NCI-H774 (cell line): Measurements from ENCODE around the gene TYW1B.
"Not testable (repeated sequence)": the region's sequence is repeated elsewhere in the genome, so short reads cannot be mapped to it uniquely, and the experiment has no call there.

Experiments used
- DNase-seq: peaks from one replicate; lab custom pipeline; 2025; lab: John Stamatoyannopoulos, UW

Gene TYW1B

GRCh38 chr7:72622532-72622931 lies 205.5 kb downstream of the TYW1B start:
- DNase-seq = no peak

GRCh38 chr7:72621761-72622187 lies 206.2 kb downstream of the TYW1B start:
- not testable (repeated sequence) for DNase-seq

GRCh38 chr7:72620923-72621322 lies 207.1 kb downstream of the TYW1B start:
- DNase-seq = not testable (repeated sequence)

DNA sequence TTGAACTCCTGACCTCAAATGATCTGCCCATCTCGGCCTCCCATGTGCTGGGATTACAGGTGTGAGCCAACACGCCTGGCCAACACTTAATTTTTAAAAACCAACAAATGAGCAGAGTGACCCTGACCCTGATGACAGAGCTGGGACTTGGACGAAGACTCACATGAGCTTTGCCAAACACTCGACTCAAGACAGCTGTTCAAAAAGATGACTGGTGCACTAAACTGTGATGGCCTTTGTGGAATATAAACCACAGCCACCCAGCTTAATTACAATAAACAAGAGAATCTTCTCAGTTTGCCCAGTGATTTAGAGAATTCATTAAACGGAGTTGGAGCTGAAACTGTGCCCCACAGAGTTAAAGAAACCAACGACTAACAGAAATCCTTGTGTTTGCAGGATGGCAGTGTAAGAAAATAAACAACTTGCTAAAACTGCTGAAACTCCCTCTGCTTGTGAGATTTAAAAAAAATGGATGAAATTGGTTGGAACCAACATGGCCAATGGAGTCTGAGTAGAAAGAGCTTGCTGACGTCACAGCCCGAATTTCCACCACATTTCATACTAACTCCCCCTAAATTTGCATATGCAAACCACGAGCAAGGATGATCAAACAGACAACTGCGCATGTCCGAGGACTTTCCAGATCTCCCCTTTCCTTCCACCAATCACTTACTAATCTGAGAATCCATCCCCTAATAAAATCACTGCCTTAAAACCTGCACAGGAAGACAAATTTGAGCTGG lies 209.4 kb downstream of the TYW1B start:
- DNase-seq = not testable (repeated sequence)

- DNase-seq = not testable (repeated sequence)
Observed at GRCh38 chr7:72609761-72610160, 218.2 kb downstream of the TYW1B start.

DNA sequence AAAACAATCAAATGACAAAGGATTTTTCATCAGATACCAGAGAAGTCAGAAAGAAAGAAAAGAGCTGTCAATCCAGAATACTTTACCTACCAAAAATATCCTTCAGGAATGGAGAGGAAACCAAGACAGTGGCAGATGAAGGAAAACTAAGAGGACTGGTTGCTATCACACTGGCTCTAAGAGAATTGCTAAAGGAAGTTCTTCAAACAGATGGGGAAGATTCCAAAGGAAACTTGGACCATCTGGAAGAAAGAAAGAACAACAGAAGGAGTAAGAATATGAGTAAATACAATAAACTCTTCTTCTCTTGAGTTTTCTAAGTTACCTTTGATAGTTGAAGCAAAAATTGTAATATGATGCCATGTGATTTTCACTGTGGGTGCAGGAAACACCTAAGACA lies 220.0 kb downstream of the TYW1B start:
- not testable (repeated sequence) for DNase-seq

DNA sequence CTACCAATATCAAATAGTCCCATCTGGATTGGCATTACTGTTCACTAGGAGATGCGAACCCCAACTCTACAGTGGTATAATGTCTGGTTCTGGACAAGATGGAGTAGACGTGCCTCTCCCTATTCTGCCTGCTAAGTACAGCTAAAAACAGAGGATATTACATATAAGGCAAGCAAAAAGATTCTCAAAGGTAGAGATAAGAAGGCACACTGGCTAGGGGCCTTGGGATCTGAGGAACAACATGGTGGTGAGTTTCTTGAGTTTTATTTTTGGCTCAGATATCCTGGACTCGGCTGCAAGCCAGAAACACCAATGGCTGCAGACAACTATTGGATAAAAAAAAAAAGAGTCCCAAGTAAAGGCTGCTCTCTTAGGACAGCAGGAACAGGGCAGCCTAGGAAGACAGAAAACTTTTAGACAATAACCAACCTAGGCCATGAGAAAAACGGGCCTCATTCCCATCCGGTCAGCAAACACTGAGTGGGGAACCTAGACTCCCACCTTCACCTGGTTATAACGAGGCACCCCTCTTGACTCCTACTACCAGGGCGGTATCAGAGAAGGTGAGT lies 222.1 kb downstream of the TYW1B start:
- not testable (repeated sequence) for DNase-seq

DNA sequence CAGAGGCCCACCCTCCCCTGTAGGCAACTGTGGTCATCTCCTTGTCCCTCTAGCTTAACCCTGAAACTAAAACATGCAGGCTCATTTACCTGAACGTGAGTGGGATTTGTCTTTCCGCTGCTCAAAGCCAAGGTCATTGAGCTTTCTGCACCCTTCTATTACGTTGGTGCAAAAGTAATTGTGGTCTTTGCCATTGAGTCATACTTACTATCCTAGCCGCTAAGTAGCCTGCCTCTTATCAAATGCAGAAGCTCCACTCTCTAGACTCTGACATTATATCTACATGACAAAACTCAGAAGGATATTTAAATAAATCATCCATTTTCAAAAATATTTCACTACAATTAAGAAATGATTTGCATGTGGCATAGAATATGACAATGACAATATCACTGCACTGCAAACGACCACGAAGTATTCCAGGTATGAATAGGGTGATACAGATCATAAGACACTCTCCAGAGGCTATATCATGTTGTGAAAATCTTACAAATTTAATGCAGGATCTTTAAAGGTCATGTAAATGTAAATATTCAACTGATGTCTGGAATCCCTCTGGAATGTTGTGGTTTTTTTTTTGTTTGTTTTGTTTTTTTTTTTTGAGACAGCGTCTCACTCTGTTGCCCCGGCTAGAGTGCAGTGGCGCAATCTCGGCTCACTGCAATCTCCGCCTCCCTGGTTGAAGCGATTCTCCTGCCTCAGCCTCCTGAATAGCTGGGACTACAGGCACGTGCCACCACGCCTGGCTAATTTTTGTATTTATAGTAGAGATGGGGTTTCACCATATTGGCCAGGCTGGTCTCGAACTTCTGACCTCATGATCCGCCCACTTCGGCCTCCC lies 223.0 kb downstream of the TYW1B start:
- DNase-seq = not testable (repeated sequence)

- not testable (repeated sequence) for DNase-seq
Observed at GRCh38 chr7:72603476-72603875, 224.5 kb downstream of the TYW1B start.

GRCh38 chr7:72603073-72603472 lies 224.9 kb downstream of the TYW1B start:
- DNase-seq = no peak

DNA sequence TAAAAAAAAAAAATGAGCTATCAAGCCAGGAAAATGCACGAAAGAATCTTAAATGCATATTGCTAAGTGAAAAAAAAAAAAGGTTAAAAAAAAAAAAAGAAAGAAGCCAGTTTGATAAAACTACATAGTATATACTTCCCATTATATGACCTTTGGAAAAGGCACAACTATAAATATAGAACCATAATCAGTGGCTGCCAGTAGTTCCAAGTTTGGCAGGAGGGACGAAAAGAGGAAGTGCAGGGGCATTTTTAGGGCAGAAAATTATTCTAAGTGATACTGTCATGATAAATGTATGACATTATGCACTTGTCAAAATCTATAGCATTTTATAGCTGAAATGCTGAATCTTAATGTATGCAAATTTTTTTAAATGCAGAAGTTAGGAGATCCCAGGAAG lies 226.3 kb downstream of the TYW1B start:
- DNase-seq = not testable (repeated sequence)

DNA sequence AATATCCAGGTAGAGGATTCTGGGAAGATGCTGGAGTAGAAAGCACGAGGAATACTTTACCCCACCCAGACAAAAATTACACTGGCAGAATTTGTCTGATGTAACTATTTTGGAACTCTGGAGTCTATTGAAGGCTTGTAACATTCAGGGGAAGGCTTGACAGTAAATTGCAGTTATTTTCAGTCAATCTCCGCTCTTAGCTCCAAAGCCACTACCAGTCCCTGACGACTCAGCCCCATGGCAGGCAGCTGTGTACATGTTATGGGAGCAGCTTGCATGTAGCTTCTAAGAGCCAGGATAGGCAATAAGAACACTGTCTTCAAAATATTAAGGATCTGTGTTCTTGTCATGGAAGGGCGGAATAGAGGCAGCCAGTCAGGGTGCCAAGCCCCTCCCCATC lies 238.0 kb downstream of the TYW1B start:
- DNase-seq = not testable (repeated sequence)

GRCh38 chr7:72587267-72587666 lies 240.7 kb downstream of the TYW1B start:
- not testable (repeated sequence) for DNase-seq

DNA sequence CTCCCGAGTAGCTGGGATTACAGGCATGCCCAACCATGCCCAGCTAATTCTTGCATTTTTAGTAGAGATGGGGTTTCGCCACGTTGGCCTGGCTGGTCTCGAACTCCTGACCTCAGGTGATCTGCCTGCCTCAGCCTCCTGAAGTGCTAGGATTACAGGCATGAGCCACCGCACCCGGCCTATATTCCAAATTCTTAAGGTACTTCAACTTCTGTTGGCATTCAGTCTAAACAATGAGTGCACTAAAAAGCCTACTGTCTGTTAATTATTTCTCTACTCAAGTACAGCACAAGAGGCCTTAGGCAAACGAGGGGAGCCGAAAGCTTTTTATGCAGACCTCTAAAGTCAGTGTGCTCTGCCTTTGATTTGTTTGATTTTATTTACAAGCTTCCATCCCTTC lies 243.4 kb downstream of the TYW1B start:
- DNase-seq = not testable (repeated sequence)

DNA sequence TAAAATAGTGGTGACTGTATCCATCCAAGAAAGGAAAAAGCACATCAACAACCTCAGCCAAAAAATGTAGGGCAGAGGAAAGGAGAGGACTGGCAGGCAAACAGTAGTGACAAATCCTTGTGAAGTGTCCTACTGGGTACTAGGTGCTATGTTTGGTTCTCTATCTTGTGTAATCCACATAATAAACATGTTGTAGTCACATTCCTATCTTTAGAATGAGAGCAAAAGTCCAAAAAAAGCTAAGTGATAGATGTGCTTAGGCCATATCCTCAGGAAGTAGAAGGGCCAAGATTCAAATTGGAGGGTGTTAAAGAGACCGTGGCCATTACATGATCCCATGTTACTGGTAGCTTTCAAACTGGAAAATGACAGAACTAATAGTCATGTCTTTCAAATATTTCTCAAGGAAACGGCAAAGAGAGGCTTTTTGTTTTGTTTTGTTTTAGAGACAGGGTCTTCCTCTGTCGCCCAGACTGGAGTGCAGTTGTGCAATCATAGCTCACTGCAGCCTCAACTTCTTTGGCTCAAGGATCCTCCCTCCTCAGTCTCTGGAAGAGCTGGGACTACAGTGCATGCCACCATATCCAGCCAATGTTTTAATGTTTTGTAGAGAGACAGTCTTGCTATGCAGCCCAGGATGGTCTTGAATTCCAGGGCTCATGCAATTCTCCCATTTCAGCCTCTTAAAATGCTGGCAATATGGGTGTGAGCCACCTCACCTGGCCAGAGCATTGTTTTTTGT lies 244.2 kb downstream of the TYW1B start:
- DNase-seq = not testable (repeated sequence)

DNA sequence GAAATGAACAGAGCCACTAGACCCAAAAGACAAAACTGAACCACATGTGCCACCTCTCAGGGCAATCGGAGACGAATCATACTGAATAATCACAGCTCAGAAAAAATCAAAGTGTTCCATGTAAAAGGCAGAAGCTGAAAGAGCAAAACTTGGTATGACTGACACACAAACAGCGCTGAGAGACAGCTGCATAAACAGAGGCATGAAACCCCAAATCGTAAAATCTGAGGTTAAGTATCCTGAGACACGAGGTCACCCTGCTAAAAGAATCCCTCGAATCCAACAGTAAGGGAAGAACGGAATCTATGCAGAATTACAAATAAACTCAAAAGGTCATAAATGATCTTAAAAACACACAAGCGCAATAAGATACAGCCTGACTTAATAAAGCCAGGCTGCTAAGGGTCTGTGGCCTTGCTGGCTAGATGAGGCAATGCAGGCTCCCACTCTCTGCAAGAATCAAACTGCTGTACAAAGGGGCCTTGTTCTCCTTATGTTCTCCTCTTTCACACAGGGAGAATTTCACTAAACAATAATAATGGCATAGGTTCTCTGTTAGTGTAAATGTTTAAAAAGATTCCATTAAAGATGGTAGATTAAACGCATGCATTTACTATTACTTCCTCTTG lies 247.7 kb downstream of the TYW1B start:
- not testable (repeated sequence) for DNase-seq

- DNase-seq = no peak
Observed at GRCh38 chr7:72577107-72577506, 250.9 kb downstream of the TYW1B start.

- DNase-seq = not testable (repeated sequence)
Observed at GRCh38 chr7:72561988-72562387, 266.0 kb downstream of the TYW1B start.

GRCh38 chr7:72559546-72559945 lies 268.5 kb downstream of the TYW1B start:
- DNase-seq = not testable (repeated sequence)

DNA sequence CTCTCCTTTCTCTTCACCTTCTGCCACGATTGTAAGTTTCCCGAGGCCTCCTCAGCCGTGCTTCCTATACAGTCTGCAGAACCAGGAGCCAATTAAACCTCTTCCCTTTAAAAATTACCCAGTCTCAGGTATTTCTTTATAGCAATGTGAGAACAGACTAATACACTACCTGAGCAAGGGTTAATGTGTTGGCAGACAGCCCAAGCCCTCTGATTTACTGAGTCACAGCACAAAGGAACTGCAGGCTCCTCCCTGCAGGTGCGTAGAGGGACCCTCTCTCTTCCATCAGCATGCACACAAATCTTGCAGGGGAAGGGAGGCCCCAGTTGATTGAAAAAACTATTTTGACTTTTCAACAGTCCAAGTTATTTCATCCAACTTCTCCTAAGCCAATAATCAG lies 271.3 kb downstream of the TYW1B start:
- not testable (repeated sequence) for DNase-seq

- not testable (repeated sequence) for DNase-seq
Observed at GRCh38 chr7:72555238-72555637, 272.8 kb downstream of the TYW1B start.
